ENCODE measurements around the gene MYL5. TPM values are rescaled to one million over a fixed set of nuclear protein-coding genes. Genes with fewer than 3 reads are reported as not detected.
A peak's percentile ranks its signal among the peaks of the same experiment; 100 is the strongest.

MYL5 gene
- total RNA-seq, result 10 to 100 TPM; 13.7 to 16.0 (median 15.1) TPM

DNA sequence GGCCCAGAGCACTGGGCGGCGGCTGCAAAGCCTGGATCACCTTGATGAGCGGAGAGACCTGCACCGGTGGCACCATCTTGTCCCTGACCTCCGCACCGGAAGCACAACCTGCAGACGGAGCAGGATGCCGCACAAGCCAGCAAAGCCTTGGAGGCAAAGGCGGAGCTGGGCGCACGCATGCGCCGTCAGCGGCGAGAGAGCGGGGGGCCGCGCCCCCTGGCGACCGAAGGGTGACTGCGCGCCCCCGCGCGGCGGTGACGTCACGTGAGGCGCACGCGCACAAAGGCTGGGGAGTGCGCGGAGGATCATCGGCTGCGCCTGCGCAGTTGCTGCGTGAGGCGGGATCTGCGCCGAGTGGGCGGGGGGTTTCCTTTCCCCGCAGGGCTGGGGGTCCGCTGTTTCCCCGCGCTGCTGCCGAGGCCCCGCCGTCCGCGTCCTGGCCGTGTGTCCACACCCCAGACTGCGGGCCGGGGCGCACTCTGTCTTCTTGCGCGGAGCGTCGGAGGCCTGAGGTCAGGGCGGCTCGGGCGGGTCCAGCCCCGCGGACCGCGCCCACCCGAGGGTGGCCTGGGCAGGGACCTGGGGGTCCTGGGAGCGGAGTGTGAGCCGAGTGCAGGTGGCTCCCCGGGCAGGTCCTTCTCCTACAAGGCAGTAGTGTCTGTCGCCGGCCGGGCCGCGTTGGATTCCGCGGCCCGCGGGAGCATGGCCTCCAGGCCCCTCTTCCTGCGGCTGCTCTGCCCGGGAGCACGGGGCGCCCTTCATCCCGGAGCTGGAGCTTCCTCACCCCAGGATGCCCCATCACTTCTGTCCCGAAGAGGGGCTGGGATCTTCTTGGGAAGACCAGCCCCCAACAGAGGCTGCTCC, at the start of gene MYL5, which contains the start of gene ATP5ME:
Gene MYL5 (plus strand): TSS at position 371 of the 864 bp plus-strand sequence. CDS start 3,485 bp downstream, outside the sequence.
Gene ATP5ME (minus strand): TSS at position 105 of the 864 bp plus-strand sequence. CDS start 29 bp downstream, at position 76.
- H3K4me1 Mint-ChIP-seq (ENCODE audit: low read depth), result peaks cover 10% of the 10 kb centered on the region
- H3K4me3 Mint-ChIP-seq, result peak within 1 kb of the TSS; percentile 86
- no peaks in the 10 kb centered on the region for H3K27me3 Mint-ChIP-seq (ENCODE audit: low read depth)
- H3K9me3 Mint-ChIP-seq, result no peaks in the 10 kb centered on the region
- DNase-seq (peak; percentile 98), ATAC-seq (peak; percentile 94 to 96)
- H3K36me3 Mint-ChIP-seq (ENCODE audit: insufficient read depth), result peaks cover 16% of the 10 kb centered on the region

GRCh38 chr4:624705-625590, 49.4 kb upstream of the MYL5 start, which contains the start of gene PDE6B:
Gene PDE6B, plus strand, starts transcription at chr4:625573. Its CDS starts 54 bp downstream, at chr4:625627.
- Mint-ChIP-seq H3K27me3 (ENCODE audit: low read depth) (peaks cover 16% of the 10 kb centered on the region), H3K4me1 (ENCODE audit: low read depth) (no peaks in the 10 kb centered on the region), H3K36me3 (ENCODE audit: insufficient read depth) (no peaks in the 10 kb centered on the region), H3K4me3 (no peak within 1 kb of the TSS), H3K9me3 (no peaks in the 10 kb centered on the region)
- DNase-seq (no peak), ATAC-seq (no peak)

DNA sequence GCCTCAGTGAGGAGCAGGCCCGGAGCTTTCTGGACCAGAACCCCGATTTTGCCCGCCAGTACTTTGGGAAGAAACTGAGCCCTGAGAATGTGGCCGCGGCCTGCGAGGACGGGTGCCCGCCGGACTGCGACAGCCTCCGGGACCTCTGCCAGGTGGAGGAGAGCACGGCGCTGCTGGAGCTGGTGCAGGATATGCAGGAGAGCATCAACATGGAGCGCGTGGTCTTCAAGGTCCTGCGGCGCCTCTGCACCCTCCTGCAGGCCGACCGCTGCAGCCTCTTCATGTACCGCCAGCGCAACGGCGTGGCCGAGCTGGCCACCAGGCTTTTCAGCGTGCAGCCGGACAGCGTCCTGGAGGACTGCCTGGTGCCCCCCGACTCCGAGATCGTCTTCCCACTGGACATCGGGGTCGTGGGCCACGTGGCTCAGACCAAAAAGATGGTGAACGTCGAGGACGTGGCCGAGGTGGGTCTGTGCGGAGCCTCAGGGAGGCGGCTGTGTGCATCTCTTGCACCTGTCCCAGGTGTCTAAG, 48.6 kb upstream of the MYL5 start:
- Mint-ChIP-seq H3K4me3 (no peak overlapping the region), H3K4me1 (ENCODE audit: low read depth) (no peaks in the 10 kb centered on the region), H3K9me3 (no peaks in the 10 kb centered on the region), H3K36me3 (ENCODE audit: insufficient read depth) (no peaks in the 10 kb centered on the region), H3K27me3 (ENCODE audit: low read depth) (peaks cover 11% of the 10 kb centered on the region)
- no peak for DNase-seq
- ATAC-seq, result no peak

DNA sequence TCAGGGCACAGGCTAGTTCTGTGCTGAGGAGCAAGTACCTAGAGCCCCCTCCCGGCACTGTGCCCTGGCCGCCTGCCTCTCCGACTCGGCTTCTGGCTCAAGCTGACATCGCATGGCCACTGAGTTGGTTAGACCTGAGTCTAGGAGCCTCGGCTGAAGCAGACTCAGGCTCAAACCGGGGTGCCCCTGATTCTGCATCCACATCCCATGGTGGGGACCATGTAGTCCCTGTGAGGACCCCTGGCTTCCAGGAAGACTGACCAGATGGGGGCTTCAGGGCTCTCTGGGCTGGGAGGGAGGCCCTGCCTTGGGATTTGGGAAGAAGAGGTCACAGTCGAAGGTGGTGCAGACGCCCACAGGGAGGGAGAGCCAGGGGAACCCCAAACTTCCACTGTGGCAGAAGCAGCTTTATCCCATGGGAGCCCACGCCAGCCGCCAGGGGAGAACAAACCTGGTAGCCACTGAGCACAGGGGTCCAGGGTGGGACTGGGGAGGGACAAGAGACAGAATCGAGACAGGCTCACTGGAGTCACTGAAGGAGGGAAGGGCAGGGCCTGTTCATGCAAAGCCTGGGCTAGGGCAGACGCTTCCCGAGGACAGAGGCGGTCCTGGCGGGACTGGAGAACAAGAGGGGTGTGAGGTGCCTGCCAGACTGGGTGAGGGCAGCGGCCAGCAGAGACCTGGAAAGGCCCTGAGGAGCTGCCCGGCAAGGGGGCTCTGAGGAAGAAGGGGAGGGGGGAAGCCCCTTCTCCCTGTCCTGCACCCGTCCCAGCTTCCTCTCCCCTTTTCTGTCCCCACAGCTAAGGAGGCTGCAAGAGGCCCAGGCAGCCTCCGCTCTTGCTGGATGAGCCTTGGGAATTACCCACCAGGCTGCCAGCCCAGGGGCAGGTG, 47.9 kb upstream of the MYL5 start:
- peaks cover 8% of the 10 kb centered on the region for H3K27me3 Mint-ChIP-seq (ENCODE audit: low read depth)

GRCh38 chr4:627347-628125, 46.8 kb upstream of the MYL5 start:
- H3K36me3 Mint-ChIP-seq (ENCODE audit: insufficient read depth), result no peaks in the 10 kb centered on the region
- H3K4me3 Mint-ChIP-seq, result no peak overlapping the region
- DNase-seq, result no peak
- no peaks in the 10 kb centered on the region for H3K4me1 Mint-ChIP-seq (ENCODE audit: low read depth)
- ATAC-seq, result no peak
- H3K9me3 Mint-ChIP-seq, result peaks cover 9% of the 10 kb centered on the region
- peaks cover 8% of the 10 kb centered on the region for H3K27me3 Mint-ChIP-seq (ENCODE audit: low read depth)

More for the DNA sequence above, 47.9 kb upstream of the MYL5 start:
- H3K36me3 Mint-ChIP-seq (ENCODE audit: insufficient read depth), result no peaks in the 10 kb centered on the region
- ATAC-seq, result no peak
- peaks cover 6% of the 10 kb centered on the region for H3K9me3 Mint-ChIP-seq
- H3K4me3 Mint-ChIP-seq, result no peak overlapping the region
- no peak for DNase-seq
- H3K4me1 Mint-ChIP-seq (ENCODE audit: low read depth), result no peaks in the 10 kb centered on the region

GRCh38 chr4:628311-628741, 46.0 kb upstream of the MYL5 start:
- no peak for DNase-seq
- Mint-ChIP-seq H3K27me3 (ENCODE audit: low read depth) (peaks cover 8% of the 10 kb centered on the region), H3K4me3 (no peak overlapping the region), H3K36me3 (ENCODE audit: insufficient read depth) (no peaks in the 10 kb centered on the region), H3K9me3 (peaks cover 12% of the 10 kb centered on the region), H3K4me1 (ENCODE audit: low read depth) (no peaks in the 10 kb centered on the region)
- no peak for ATAC-seq

GRCh38 chr4:628821-629635, 45.3 kb upstream of the MYL5 start:
- no peak overlapping the region for H3K4me3 Mint-ChIP-seq
- H3K27me3 Mint-ChIP-seq (ENCODE audit: low read depth), result peaks cover 8% of the 10 kb centered on the region
- H3K36me3 Mint-ChIP-seq (ENCODE audit: insufficient read depth), result no peaks in the 10 kb centered on the region
- H3K9me3 Mint-ChIP-seq, result peaks cover 12% of the 10 kb centered on the region
- ATAC-seq (no peak), DNase-seq (no peak)
- H3K4me1 Mint-ChIP-seq (ENCODE audit: low read depth), result no peaks in the 10 kb centered on the region

- no peak for DNase-seq
- ATAC-seq, result no peak
- Mint-ChIP-seq H3K36me3 (ENCODE audit: insufficient read depth) (no peaks in the 10 kb centered on the region), H3K4me3 (no peak overlapping the region), H3K9me3 (peaks cover 12% of the 10 kb centered on the region), H3K27me3 (ENCODE audit: low read depth) (peaks cover 5% of the 10 kb centered on the region), H3K4me1 (ENCODE audit: low read depth) (no peaks in the 10 kb centered on the region)
These were observed 44.8 kb upstream of the MYL5 start for GRCh38 chr4:629636-629914.

DNA sequence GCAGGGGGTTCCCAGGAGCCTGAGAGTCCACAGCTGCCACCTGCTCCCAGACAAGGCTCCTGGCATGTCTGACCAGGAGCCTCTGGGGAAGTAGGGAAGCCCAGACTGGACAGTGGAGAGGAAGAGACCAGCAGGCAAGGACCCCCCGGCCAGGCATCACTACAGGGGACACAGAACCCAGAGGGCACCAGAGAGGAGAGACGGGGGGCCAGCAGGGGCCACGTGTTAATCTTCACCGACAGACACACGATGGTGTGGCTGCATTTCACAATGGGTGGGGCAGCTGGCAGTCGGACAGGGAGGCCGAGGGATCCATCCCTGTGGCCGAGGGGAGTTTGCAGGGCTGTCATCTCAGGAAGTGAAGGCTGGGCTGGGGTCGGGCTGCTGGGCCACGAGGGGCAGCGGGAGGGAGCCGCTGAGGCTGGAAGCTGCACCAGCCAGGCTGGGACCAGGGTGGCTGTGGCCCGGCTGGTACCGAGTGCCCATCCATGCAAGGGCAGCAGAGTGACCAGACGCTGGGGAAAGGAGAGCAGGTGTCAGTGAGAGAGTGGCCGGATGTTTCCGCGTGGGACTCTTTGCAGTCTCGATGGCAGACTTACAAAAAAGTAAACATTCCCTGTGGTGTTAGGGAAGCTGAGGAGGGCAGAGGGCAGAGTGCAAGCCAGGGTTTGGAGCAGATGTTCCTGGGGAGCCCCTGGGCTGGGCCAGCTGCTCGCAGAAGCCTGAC, 44.3 kb upstream of the MYL5 start:
- Mint-ChIP-seq H3K36me3 (ENCODE audit: insufficient read depth) (no peaks in the 10 kb centered on the region), H3K27me3 (ENCODE audit: low read depth) (peaks cover 5% of the 10 kb centered on the region), H3K9me3 (peaks cover 12% of the 10 kb centered on the region), H3K4me1 (ENCODE audit: low read depth) (no peaks in the 10 kb centered on the region), H3K4me3 (no peak overlapping the region)
- no peak for DNase-seq
- ATAC-seq, result no peak

GRCh38 chr4:630656-631055, 43.7 kb upstream of the MYL5 start:
- peaks cover 3% of the 10 kb centered on the region for H3K27me3 Mint-ChIP-seq (ENCODE audit: low read depth)
- no peaks in the 10 kb centered on the region for H3K4me1 Mint-ChIP-seq (ENCODE audit: low read depth)

GRCh38 chr4:632196-632790, 42.0 kb upstream of the MYL5 start:
- Mint-ChIP-seq H3K9me3 (peaks cover 12% of the 10 kb centered on the region), H3K4me3 (no peak overlapping the region), H3K36me3 (ENCODE audit: insufficient read depth) (no peaks in the 10 kb centered on the region), H3K4me1 (ENCODE audit: low read depth) (no peaks in the 10 kb centered on the region), H3K27me3 (ENCODE audit: low read depth) (no peaks in the 10 kb centered on the region)
- DNase-seq, result no peak
- ATAC-seq, result no peak

More at GRCh38 chr4:630656-631055, 43.7 kb upstream of the MYL5 start:
- DNase-seq (no peak), ATAC-seq (no peak)
- Mint-ChIP-seq H3K9me3 (peaks cover 12% of the 10 kb centered on the region), H3K4me3 (no peak overlapping the region), H3K36me3 (ENCODE audit: insufficient read depth) (no peaks in the 10 kb centered on the region)

DNA sequence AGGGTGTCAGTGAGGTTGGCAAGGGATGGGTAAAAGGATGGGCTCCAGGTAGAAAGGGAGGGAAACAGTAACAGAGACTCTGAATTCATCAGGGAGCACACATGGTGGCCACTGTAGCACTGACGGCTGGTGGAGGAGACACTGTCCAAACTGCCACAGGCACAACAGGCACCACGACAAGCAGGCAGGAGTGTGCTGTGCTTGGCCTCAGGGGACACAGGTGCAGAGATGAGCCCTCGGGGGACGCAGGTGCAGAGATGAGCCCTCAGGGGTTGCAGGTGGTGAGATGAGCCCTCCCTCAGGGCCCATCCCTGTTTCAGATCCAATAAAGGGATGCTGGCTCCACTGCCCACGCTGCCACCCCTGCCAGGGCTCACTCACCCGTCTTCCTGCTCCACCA, 41.4 kb upstream of the MYL5 start:
- Mint-ChIP-seq H3K4me1 (ENCODE audit: low read depth) (no peaks in the 10 kb centered on the region), H3K27me3 (ENCODE audit: low read depth) (peaks cover 4% of the 10 kb centered on the region), H3K4me3 (no peak overlapping the region), H3K36me3 (ENCODE audit: insufficient read depth) (no peaks in the 10 kb centered on the region), H3K9me3 (peaks cover 12% of the 10 kb centered on the region)
- DNase-seq (no peak), ATAC-seq (no peak)
